ENCODE measurements around the gene NDUFB4.

Gene NDUFB4

DNA sequence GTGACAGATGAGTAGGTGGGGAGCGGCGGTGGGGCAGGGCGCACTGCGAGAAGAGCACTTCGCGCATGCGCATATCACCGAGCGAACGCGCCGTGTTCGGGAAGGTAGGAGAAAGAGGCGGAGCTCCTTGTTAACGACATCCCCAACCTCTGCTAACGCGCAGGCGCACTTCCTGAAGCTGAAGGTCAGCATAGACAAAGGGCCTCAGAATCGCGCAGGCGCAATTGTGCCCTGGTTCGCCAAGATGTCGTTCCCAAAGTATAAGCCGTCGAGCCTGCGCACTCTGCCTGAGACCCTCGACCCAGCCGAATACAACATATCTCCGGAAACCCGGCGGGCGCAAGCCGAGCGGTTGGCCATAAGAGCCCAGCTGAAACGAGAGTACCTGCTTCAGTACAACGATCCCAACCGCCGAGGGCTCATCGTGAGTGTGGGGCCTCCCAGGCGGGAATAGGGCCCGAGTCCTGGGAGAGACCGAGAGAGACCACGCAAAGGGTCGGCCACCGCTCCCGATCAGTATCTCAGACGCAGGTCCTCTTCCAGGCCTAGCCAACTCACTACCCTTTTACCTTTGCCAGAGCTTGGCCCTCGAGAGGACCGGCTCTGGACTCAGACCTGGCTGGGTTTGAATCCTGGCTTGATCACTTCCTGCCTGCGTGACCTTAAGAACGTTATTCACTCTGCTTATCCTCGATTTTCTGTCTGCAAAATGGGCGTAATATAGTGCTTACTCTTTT lies at the start of gene NDUFB4:
Gene NDUFB4, plus strand, starts transcription at position 221 of the 737 bp plus-strand sequence. Its CDS starts 24 bp downstream, at position 245.
- Histone ChIP-seq H3K27me3 (no peaks in the 10 kb centered on the region), H3K27ac (peak within 1 kb of the TSS; percentile 89 to 99 (median 96)), H3K36me3 (peaks cover 36 to 42% (median 39%) of the 10 kb centered on the region in 11 experiments), H3K4me3 (peak within 1 kb of the TSS; percentile 67 to 93 (median 82)), H3K4me1 (peaks cover 23 to 34% (median 28%) of the 10 kb centered on the region in 10 experiments), H4K20me1 (peaks cover 0 to 39% (median 22%) of the 10 kb centered on the region in 11 experiments; a peak in 13 of 22 replicates), H3K9me3 (replicated peaks in 1 of 11) (no peaks in the 10 kb centered on the region), H3K4me2 (peak within 1 kb of the TSS; percentile 72 to 97 (median 85)), H3K9ac (peak within 1 kb of the TSS; percentile 90 to 99 (median 97))
- TF ChIP-seq Cebpa-rat (IDR thresholded peaks at IDR 0.05) = no peak

DNA sequence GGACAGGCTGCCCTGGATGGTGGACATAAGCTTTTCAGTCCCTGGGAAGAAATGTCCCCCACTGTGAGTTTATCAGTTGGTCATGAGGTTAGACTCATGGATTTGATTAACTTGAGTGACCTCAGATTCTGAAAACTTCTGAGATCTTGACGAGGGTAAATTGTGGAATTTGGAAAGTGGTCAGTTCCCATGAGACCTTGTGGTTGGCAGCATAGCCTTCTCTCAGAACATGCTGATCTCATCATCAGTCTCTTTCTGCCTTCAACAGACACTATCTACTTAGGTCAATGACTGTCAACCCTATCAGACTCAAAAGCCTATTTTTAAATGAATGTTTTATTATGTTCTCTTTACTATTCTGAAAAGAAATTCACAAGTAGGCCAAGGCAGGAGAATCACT lies 45.6 kb upstream of the NDUFB4 start:
- peak overlapping the region in 9 of 11 experiments; percentile 1 to 51 (median 45); a peak in 15 of 22 replicates for H3K4me2 ChIP-seq
- no peaks in the 10 kb centered on the region for H4K20me1 ChIP-seq
- no peak overlapping the region for H3K4me3 ChIP-seq
- no peaks in the 10 kb centered on the region for H3K36me3 ChIP-seq
- no peak overlapping the region for H3K27ac ChIP-seq
- H3K9ac ChIP-seq = no peak overlapping the region
- no peak for TF ChIP-seq Cebpa-rat (IDR thresholded peaks at IDR 0.05)
- H3K9me3 ChIP-seq (replicated peaks in 1 of 11) = no peaks in the 10 kb centered on the region
- peaks cover 0 to 25% (median 14%) of the 10 kb centered on the region in 10 experiments; a peak in 15 of 20 replicates for H3K4me1 ChIP-seq
- H3K27me3 ChIP-seq = no peaks in the 10 kb centered on the region

DNA sequence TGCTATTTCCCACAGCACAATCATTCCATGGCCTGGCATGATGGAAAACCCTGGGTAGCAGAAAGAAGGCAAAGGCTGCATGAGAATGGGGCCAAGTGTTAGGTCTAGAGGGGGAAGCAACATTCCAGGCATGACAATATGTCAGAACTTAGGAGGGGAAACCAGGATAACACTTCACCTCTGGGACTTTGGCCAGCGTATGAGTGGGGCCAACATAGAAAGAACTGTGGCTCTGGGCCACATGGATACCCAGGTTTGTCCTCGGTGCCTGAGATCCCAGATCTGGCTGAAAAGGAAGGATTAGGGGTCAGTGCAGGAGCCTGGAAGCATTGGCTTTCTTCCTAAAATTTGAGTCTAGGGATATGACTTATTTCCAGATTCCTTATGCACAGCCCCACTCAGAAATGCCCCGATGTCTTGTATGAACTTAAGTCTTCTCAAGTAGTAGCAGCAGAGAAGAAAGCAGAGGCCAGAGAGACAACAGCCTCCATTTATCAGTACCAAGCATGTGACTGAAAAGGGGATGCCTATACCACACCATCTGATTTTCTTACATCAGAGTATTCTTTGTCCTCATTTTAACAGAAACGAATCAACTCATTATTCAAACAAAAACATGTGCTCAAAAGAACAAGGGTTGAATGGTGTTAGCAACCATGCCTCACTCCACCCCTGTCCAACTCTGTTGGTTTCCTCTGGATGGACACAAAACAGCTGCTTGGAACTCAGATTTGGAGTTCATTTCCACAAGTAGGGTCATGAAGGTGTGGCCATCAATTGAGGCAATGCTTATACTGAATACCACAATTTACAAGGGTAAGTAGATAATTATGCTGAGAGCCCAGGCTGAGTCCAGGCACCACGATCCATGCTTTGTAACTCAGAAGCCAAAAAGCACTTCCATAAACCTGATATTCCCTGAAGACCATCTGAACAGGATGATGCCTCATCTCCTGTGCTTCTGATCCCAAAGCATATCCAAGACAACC lies 43.7 kb upstream of the NDUFB4 start:
- Histone ChIP-seq H4K20me1 (no peaks in the 10 kb centered on the region), H3K36me3 (no peaks in the 10 kb centered on the region), H3K9ac (no peak overlapping the region), H3K4me2 (no peak overlapping the region), H3K4me1 (peaks cover 0 to 21% (median 12%) of the 10 kb centered on the region in 10 experiments; a peak in 15 of 20 replicates), H3K27me3 (no peaks in the 10 kb centered on the region), H3K9me3 (replicated peaks in 1 of 11) (no peaks in the 10 kb centered on the region), H3K27ac (no peak overlapping the region), H3K4me3 (no peak overlapping the region)
- no peak for TF ChIP-seq Cebpa-rat (IDR thresholded peaks at IDR 0.05)

DNA sequence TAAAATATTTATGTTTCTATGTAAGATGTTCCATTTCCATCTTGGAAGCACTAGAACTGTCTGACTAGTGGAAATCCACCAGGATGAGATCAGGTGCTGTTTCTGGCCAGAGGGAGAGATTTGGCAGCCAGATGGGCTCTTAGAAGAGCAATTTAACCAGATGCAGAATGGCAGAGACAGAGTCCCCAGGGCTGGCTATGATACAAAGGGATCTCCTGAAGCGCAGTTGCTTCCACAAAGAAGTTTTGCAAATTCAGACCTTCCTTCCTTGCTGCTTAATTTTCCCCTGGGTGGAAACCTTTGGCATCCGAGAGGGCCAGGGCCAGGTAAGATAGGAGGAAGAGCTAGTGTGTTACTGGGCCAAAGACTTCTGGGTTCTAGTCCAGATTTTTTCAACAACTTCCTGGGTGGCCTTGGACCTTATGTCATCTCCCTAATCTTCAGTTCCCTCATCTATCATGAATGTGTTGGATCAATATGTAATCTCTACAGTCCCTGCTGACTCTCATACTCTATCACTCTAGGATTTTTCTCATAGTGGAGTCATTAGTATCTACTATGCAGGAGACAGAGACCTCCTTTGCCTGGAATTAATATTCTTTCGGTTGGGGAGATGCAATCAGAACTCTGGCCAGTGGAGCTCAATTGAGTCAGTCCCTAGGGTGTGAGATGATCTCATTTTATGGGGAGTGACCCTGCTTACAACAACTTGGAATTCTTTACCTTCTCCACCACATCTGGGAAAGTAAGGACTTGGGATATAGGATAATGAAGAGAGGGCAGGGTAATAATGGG lies 41.1 kb upstream of the NDUFB4 start:
- Histone ChIP-seq H3K9ac (no peak overlapping the region), H3K4me1 (peaks cover 3 to 31% (median 27%) of the 10 kb centered on the region in 10 experiments; a peak in 19 of 20 replicates), H3K36me3 (no peaks in the 10 kb centered on the region), H4K20me1 (no peaks in the 10 kb centered on the region), H3K9me3 (replicated peaks in 1 of 11) (no peaks in the 10 kb centered on the region), H3K4me3 (no peak overlapping the region), H3K4me2 (no peak overlapping the region), H3K27me3 (no peaks in the 10 kb centered on the region), H3K27ac (no peak overlapping the region)
- no peak for TF ChIP-seq Cebpa-rat (IDR thresholded peaks at IDR 0.05)

DNA sequence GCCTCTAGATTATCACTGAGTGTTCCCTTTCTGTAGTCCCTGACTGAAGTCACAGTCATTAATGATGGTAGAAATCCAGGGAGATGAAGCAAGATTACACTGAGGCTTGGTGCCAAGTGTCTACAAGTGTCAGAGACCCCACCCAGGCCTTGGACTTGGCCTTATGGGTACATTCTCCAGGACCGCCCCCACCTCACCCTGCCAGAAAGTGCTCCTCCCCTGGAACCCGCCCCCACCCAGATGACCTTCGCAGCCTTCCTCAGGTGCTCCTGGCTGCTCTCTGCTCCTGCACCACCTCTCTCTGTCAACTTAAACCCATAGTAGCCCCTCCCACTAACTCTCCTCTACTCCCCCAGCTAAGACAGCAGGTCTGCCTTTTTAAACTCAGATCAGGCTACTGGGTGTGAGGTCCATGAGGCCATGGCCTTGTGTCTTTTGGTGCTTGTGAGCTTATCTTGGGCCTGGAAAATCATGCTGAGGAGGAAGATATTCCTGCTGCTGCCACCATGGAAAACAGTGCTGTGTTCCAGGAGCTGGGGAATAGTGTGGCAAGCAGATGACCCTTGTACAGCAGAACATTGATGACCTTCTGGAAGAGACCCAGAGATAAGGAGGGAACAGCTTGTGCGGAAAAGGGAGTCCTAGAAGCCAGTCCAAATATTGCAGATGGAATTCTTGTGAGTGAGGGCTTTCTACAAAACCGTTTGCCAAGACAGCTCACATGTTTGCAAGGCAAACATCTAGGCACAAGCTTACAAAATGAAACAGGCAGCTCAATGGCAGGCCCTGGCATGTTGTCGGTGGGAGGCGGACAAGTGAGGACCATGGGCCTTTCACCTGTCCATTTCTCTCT lies 40.3 kb upstream of the NDUFB4 start:
- no peaks in the 10 kb centered on the region for H3K36me3 ChIP-seq
- no peak for TF ChIP-seq Cebpa-rat (IDR thresholded peaks at IDR 0.05)
- H3K27me3 ChIP-seq = no peaks in the 10 kb centered on the region
- H3K4me2 ChIP-seq = no peak overlapping the region
- H4K20me1 ChIP-seq = no peaks in the 10 kb centered on the region
- peaks cover 12 to 31% (median 28%) of the 10 kb centered on the region in 10 experiments; a peak in 19 of 20 replicates for H3K4me1 ChIP-seq
- H3K9ac ChIP-seq = no peak overlapping the region
- H3K4me3 ChIP-seq = no peak overlapping the region
- no peaks in the 10 kb centered on the region for H3K9me3 ChIP-seq (replicated peaks in 1 of 11)
- no peak overlapping the region for H3K27ac ChIP-seq

DNA sequence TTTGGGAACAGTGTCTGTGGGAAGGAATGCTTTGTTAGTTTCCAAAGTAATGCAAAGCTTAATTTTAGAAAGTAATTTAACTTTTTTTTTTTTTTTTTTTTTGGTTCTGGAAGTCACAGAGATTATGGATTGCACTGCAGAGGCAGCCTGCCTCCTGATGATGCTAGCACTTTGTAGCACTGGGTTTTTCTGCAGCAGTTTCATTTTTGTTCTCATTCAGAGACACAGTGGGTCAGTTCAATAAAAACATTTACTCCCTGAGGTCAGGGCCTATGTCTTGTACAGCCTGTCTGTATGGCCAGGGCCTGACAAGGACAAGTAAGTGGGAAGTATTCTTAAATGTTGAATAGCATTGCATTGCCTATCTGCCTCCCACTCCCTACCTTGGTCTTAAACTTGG lies 39.0 kb upstream of the NDUFB4 start:
- Histone ChIP-seq H4K20me1 (no peaks in the 10 kb centered on the region), H3K27me3 (no peaks in the 10 kb centered on the region), H3K9me3 (replicated peaks in 1 of 11) (no peaks in the 10 kb centered on the region), H3K4me1 (peaks cover 14 to 29% (median 26%) of the 10 kb centered on the region in 10 experiments; a peak in 19 of 20 replicates), H3K36me3 (no peaks in the 10 kb centered on the region), H3K27ac (no peak overlapping the region; a peak in 1 of 22 replicates), H3K9ac (no peak overlapping the region), H3K4me2 (no peak overlapping the region), H3K4me3 (no peak overlapping the region)
- TF ChIP-seq Cebpa-rat (IDR thresholded peaks at IDR 0.05) = no peak

DNA sequence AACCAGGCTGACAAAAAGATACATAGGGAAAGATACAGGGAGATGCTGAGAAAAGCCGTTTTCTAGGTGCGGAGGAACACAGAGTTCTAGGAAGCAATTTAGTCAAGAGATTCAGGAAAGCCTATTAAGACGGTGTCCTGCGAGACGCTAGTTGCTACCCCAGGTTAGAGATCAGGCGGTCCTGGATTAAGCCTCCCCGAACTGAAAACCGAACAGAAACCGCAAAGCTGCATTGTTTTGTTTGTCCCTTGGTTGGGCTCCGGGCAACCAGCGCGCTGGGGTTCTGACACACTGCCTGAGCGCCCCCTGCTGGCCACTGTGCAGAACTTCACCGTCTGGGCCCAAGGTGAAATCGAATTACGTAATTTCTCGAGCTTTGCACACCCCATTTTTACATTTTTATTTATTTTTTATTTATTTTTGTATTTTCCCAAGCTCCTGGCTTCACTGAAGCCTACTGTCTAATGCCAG lies 37.3 kb upstream of the NDUFB4 start:
- no peaks in the 10 kb centered on the region for H3K27me3 ChIP-seq
- peaks cover 14 to 29% (median 26%) of the 10 kb centered on the region in 10 experiments; a peak in 19 of 20 replicates for H3K4me1 ChIP-seq
- peak overlapping the region; percentile 65 to 86 (median 80) for H3K9ac ChIP-seq
- H3K36me3 ChIP-seq = no peaks in the 10 kb centered on the region
- H4K20me1 ChIP-seq = no peaks in the 10 kb centered on the region
- H3K4me2 ChIP-seq = peak overlapping the region; percentile 82 to 98 (median 91)
- no peaks in the 10 kb centered on the region for H3K9me3 ChIP-seq (replicated peaks in 1 of 11)
- TF ChIP-seq Cebpa-rat (IDR thresholded peaks at IDR 0.05) = peak in 5 of 11 experiments; percentile 19 to 69 (median 42); a peak in 6 of 22 replicates
- H3K27ac ChIP-seq = peak overlapping the region; percentile 42 to 91 (median 81); a peak in 21 of 22 replicates
- peak overlapping the region; percentile 48 to 73 (median 58) for H3K4me3 ChIP-seq
